Mucosa of descending colon (tissue), 3 donors: ENCODE results near the gene ERCC4. TPM values are rescaled to one million over a fixed set of nuclear protein-coding genes. Genes with fewer than 3 reads are reported as not detected.

Source experiments
- ATAC-seq: fragments of 200-7000 bp; cut with Tn5 transposase; one replicate; pipeline ENCODE4 v1.9.1; 2020; ENCODE audit warnings: mild to moderate bottlenecking, moderate library complexity
- DNase-seq, 3 donors: peaks; one replicate each; pipeline ENCODE4 v3.0.0-alpha.2; 2020
- H3K36me3 ChIP-seq: fragments of 200-600 bp; one replicate; pipeline ENCODE4 v1.8.0; 2021; ENCODE audit warnings: low read depth, mild to moderate bottlenecking
- H3K4me1 ChIP-seq: fragments of 200-600 bp; one replicate; pipeline ENCODE4 v1.8.0; 2021; ENCODE audit warnings: low read depth, mild to moderate bottlenecking
- H3K4me3 ChIP-seq: fragments of 200-600 bp; one replicate; pipeline ENCODE4 v1.8.0; 2021; ENCODE audit warnings: mild to moderate bottlenecking
- H3K9me3 ChIP-seq: fragments of 200-600 bp; one replicate; pipeline ENCODE4 v1.8.0; 2021; ENCODE audit warnings: mild to moderate bottlenecking
- intact Hi-C, 2 donors: fragments of 100-400 bp; cut with DNase I in 1 of 2; cut with micrococcal nuclease in 1 of 2; formaldehyde crosslinking; loops; one replicate each; pipeline versions ENCODE4 v1.11.0 to v1.11.1; 2022; cut with DNase I, micrococcal nuclease
- total RNA-seq, 3 donors: library from RNA; stranded (reverse); fragmentation: NEBNext Ultra II Directional in 2 of 3; extraction: Animal tissue kit (Norgen Biotek cat#: 25700) in 2 of 3; gene quantifications; one replicate each; pipeline versions ENCODE4 v1.2.1 to v1.2.4, GENCODE V29; 2021 to 2023
- TF ChIP-seq, protein P1 (sequence below): fragments of 200-600 bp; IDR thresholded peaks from one replicate; pipeline ENCODE4 v1.8.0; 2022; ENCODE audit warnings: antibody characterized with exemption, mild to moderate bottlenecking
- donor health status: DM: no; HTN: no; CAD: no; lungs with moderate emphysema.
- donor health status: DM: no; HTN: no; CAD: no.
- donor health status: DM: no; HTN: yes; CAD: no.

Gene ERCC4
- total RNA-seq, 3 donors from 2014 or later = 5.9 to 8.7 (median 7.1) TPM

GRCh38 chr16:13906168-13907089, 13.5 kb upstream of the ERCC4 start:
- H3K36me3 ChIP-seq = no peaks in the 10 kb centered on the region
- TF ChIP-seq, protein P1, sequence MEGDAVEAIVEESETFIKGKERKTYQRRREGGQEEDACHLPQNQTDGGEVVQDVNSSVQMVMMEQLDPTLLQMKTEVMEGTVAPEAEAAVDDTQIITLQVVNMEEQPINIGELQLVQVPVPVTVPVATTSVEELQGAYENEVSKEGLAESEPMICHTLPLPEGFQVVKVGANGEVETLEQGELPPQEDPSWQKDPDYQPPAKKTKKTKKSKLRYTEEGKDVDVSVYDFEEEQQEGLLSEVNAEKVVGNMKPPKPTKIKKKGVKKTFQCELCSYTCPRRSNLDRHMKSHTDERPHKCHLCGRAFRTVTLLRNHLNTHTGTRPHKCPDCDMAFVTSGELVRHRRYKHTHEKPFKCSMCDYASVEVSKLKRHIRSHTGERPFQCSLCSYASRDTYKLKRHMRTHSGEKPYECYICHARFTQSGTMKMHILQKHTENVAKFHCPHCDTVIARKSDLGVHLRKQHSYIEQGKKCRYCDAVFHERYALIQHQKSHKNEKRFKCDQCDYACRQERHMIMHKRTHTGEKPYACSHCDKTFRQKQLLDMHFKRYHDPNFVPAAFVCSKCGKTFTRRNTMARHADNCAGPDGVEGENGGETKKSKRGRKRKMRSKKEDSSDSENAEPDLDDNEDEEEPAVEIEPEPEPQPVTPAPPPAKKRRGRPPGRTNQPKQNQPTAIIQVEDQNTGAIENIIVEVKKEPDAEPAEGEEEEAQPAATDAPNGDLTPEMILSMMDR = no peak
- no peak for ATAC-seq
- no peak overlapping the region for H3K4me3 ChIP-seq
- H3K4me1 ChIP-seq = no peaks in the 10 kb centered on the region
- intact Hi-C loops = no loop called here
- no peaks in the 10 kb centered on the region for H3K9me3 ChIP-seq
- no peak for DNase-seq

GRCh38 chr16:13907431-13907830, 12.5 kb upstream of the ERCC4 start:
- ATAC-seq (no peak), DNase-seq (no peak)
- TF ChIP-seq, protein P1 = no peak
- intact Hi-C loops = no loop called here
- H3K4me1 ChIP-seq = no peaks in the 10 kb centered on the region
- no peaks in the 10 kb centered on the region for H3K36me3 ChIP-seq
- H3K4me3 ChIP-seq = no peak overlapping the region
- H3K9me3 ChIP-seq = peaks cover 5% of the 10 kb centered on the region

DNA sequence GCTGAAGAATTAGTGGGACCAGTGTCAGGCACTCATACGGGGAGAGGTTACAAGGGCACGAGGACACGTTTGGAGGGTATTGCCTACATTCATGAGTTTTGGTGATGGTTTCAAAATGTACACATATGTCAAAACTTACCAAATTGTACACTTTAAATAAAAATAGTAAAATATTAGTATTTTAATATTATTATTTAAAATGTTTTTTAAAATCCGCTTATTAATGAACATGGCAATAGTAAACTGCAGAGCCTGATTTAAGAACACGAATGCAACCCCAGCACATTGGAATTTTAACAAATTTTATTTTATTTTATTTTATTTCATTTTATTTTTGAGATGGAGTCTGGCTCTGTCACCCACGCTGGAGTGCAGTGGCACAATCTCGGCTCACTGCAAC, 10.9 kb upstream of the ERCC4 start:
- H3K4me1 ChIP-seq = peaks cover 4% of the 10 kb centered on the region
- no peak for ATAC-seq
- intact Hi-C loops = no loop called here
- no peaks in the 10 kb centered on the region for H3K36me3 ChIP-seq
- H3K4me3 ChIP-seq = no peak overlapping the region
- peaks cover 5% of the 10 kb centered on the region for H3K9me3 ChIP-seq
- TF ChIP-seq, protein P1 = no peak
- DNase-seq = no peak

DNA sequence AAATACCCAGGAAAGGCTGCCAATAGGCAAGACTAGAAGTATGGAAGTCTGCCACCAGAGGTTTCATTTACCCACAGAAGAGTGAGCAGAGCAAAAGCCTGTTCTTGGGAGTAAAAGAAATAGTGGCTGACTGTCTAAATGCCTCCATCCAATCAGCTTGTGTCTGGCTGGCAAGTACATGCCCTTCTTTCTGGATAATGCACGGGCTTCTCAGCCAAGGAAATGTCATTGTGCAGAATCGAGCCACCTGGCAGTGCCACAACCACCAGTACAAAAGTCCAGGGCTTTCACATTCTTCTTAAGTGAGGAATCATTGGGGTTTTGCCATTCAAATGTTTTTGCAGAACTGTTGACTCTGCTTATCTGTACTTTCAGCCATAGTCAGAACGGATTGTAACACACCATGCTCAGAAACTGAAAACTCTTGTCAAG, 10.1 kb upstream of the ERCC4 start:
- DNase-seq = peak in 1 of 3 donors; percentile 5
- Histone ChIP-seq H3K4me3 (no peak overlapping the region), H3K4me1 (peaks cover 4% of the 10 kb centered on the region), H3K36me3 (no peaks in the 10 kb centered on the region), H3K9me3 (peaks cover 5% of the 10 kb centered on the region)
- ATAC-seq = peak; percentile 67
- TF ChIP-seq, protein P1 = no peak
- intact Hi-C loops = no loop called here

- no peak for DNase-seq
Measured at GRCh38 chr16:13911306-13911705, 8.6 kb upstream of the ERCC4 start.

More at GRCh38 chr16:13911306-13911705, 8.6 kb upstream of the ERCC4 start:
- Histone ChIP-seq H3K36me3 (no peaks in the 10 kb centered on the region), H3K9me3 (peaks cover 5% of the 10 kb centered on the region), H3K4me1 (peaks cover 4% of the 10 kb centered on the region), H3K4me3 (no peak overlapping the region)
- TF ChIP-seq, protein P1 = no peak
- intact Hi-C loops = no loop called here
- no peak for ATAC-seq
